ENCODE data around the gene DNAI4. TPM values are rescaled to one million over a fixed set of nuclear protein-coding genes. Genes with fewer than 3 reads are reported as not detected.
A peak's percentile ranks its signal among the peaks of the same experiment; 100 is the strongest.

Gene DNAI4
- total RNA-seq, 2 donors from 2014 or later: 4.6 to 6.7 TPM

DNA sequence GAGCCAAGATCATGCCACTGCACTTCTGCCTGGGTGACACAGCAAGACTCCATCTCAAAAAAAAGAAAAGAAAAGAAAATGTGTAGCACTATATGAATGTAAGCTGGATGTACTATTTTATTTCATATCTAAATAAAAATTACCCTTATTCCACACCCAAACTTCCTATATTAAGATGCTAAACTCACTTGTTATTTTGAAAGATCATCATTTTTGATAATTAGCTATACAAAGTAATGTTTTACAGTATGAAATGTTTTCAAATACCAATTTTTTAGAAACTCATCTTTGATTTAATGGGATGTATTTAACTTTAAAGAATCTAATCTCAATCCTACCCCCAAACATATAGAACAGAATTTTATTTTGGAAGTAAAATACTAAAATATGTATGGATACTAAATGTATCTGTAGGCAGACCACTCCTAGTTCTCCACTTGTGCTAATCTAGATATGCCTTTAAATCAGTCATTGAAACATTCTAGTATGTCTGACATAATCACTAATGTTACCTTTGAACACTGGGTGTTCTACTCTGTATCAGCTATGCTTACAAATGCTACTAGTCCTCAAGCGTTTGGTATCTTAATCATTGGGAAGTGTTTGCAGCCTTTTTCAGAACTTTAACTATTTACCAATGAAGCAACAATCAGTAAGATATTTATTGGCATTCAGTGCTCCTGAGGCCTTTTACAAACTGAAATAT is 13.0 kb upstream of the DNAI4 start:
- Mint-ChIP-seq H3K27ac (no peak overlapping the region), H3K4me1 (peaks cover 3% of the 10 kb centered on the region), H3K9me3 (no peaks in the 10 kb centered on the region), H3K27me3 (ENCODE audit: insufficient read depth) (no peaks in the 10 kb centered on the region), H3K36me3 (ENCODE audit: low read depth) (peaks cover 5% of the 10 kb centered on the region), H3K4me3 (no peak overlapping the region)
- Histone ChIP-seq H3K36me3 (ENCODE audit: control insufficient read depth, insufficient read depth, low read length) (peaks cover 19% of the 10 kb centered on the region), H3K4me3 (ENCODE audit: low read length) (no peak overlapping the region), H3K9me3 (ENCODE audit: control insufficient read depth, low read length) (no peaks in the 10 kb centered on the region), H3K27me3 (ENCODE audit: control insufficient read depth, insufficient read depth, low read length, poor library complexity, severe bottlenecking) (no peaks in the 10 kb centered on the region), H3K4me1 (ENCODE audit: control insufficient read depth, insufficient read depth, low read length) (no peaks in the 10 kb centered on the region), H3K9ac (ENCODE audit: extremely low read depth, low read length, poor library complexity, severe bottlenecking) (no peak overlapping the region), H3K27ac (ENCODE audit: low read depth, low read length) (no peak overlapping the region)
- TF ChIP-seq, protein P1, sequence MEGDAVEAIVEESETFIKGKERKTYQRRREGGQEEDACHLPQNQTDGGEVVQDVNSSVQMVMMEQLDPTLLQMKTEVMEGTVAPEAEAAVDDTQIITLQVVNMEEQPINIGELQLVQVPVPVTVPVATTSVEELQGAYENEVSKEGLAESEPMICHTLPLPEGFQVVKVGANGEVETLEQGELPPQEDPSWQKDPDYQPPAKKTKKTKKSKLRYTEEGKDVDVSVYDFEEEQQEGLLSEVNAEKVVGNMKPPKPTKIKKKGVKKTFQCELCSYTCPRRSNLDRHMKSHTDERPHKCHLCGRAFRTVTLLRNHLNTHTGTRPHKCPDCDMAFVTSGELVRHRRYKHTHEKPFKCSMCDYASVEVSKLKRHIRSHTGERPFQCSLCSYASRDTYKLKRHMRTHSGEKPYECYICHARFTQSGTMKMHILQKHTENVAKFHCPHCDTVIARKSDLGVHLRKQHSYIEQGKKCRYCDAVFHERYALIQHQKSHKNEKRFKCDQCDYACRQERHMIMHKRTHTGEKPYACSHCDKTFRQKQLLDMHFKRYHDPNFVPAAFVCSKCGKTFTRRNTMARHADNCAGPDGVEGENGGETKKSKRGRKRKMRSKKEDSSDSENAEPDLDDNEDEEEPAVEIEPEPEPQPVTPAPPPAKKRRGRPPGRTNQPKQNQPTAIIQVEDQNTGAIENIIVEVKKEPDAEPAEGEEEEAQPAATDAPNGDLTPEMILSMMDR (conservative IDR thresholded peaks at IDR 0.05): no peak
- 0% methylated on average over 1 of the region's 1 CpG for WGBS, 2 experiments (ENCODE audit: insufficient coverage in 1 of 2, insufficient read length in 1 of 2)
- no peak for DNase-seq

DNA sequence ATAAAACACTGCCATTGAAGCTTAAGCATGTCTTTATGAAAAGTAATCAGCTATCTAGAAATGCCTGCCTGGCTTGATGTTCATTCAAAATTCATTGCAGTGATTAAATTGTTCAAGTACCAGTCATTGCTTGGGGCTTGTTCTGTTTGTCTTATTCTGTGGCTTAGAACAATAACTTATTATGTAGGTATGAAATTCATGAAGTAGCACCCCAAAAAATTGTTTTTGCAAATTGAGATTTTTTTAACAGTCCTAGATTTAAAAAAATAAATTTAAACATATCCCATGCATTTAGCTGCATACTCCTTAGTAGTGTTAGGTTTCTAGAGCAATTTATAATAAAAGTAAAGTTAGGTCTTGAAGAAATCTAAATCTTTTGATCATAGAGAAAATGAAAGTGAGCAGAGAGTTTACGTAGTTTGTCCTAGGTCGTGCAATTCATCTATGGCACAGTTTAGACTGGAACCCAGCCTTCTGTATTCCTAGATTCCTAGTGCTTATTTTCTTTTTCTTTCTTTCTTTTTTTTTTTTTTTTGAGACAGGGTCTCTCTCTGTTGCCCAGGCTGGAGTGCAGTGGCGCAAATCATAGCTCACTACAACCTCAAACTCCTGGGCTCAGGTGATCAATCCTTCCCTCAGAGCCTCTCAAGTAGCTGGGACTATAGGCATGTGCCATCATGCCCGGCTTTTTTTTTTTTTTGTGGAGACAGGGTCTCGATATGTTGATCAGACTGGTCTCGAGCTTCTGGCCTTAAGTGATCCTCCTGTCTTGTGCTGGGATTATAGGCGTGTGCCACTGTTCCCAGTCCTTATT is 9.4 kb upstream of the DNAI4 start:
- TF ChIP-seq, protein P1 (conservative IDR thresholded peaks at IDR 0.05): no peak
- no peak overlapping the region for H3K27ac ChIP-seq (ENCODE audit: low read depth, low read length)
- no peaks in the 10 kb centered on the region for H3K36me3 ChIP-seq (ENCODE audit: control insufficient read depth, insufficient read depth, low read length)
- H3K27me3 Mint-ChIP-seq (ENCODE audit: insufficient read depth): no peaks in the 10 kb centered on the region
- H3K9ac ChIP-seq (ENCODE audit: extremely low read depth, low read length, poor library complexity, severe bottlenecking): no peak overlapping the region
- peaks cover 2% of the 10 kb centered on the region for H3K36me3 Mint-ChIP-seq (ENCODE audit: low read depth)
- no peak for DNase-seq
- no peaks in the 10 kb centered on the region for H3K4me1 ChIP-seq (ENCODE audit: control insufficient read depth, insufficient read depth, low read length)
- H3K4me1 Mint-ChIP-seq: peaks cover 20% of the 10 kb centered on the region
- no peaks in the 10 kb centered on the region for H3K9me3 ChIP-seq (ENCODE audit: control insufficient read depth, low read length)
- H3K27ac Mint-ChIP-seq: no peak overlapping the region
- H3K27me3 ChIP-seq (ENCODE audit: control insufficient read depth, insufficient read depth, low read length, poor library complexity, severe bottlenecking): no peaks in the 10 kb centered on the region
- no peak overlapping the region for H3K4me3 Mint-ChIP-seq
- H3K9me3 Mint-ChIP-seq: no peaks in the 10 kb centered on the region
- H3K4me3 ChIP-seq (ENCODE audit: low read length): no peak overlapping the region
- WGBS, 2 experiments (ENCODE audit: insufficient coverage in 1 of 2, insufficient read length in 1 of 2): 92 to 94% methylated on average over 3 to 7 of the region's 7 CpGs

DNA sequence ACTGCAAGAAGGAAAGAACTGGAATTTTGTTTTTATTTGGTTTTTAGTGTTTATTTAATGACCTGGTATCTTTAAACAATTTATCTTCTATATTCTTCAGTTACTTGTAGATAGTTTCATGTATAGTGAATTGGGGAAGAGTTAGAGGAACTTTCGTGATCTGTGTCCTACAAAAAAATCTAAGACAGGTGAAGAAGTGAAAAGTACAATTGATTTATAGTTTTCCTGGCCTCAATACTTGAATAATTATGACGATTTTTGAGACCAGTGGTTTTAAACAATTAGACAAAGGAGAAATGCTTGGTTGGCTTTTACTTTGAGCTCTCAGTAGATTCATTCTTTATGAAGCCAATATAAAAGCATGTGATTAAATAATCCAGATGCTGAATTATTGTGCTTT is 7.6 kb upstream of the DNAI4 start:
- Mint-ChIP-seq H3K27me3 (ENCODE audit: insufficient read depth) (no peaks in the 10 kb centered on the region), H3K4me1 (peaks cover 20% of the 10 kb centered on the region), H3K9me3 (no peaks in the 10 kb centered on the region), H3K27ac (peak overlapping the region; percentile 50), H3K4me3 (peak overlapping the region; percentile 88), H3K36me3 (ENCODE audit: low read depth) (peaks cover 2% of the 10 kb centered on the region)
- DNase-seq: no peak
- Histone ChIP-seq H3K9ac (ENCODE audit: extremely low read depth, low read length, poor library complexity, severe bottlenecking) (no peak overlapping the region), H3K4me1 (ENCODE audit: control insufficient read depth, insufficient read depth, low read length) (no peaks in the 10 kb centered on the region), H3K27me3 (ENCODE audit: control insufficient read depth, insufficient read depth, low read length, poor library complexity, severe bottlenecking) (no peaks in the 10 kb centered on the region), H3K9me3 (ENCODE audit: control insufficient read depth, low read length) (no peaks in the 10 kb centered on the region), H3K27ac (ENCODE audit: low read depth, low read length) (no peak overlapping the region), H3K4me3 (ENCODE audit: low read length) (peak overlapping the region; percentile 93), H3K36me3 (ENCODE audit: control insufficient read depth, insufficient read depth, low read length) (no peaks in the 10 kb centered on the region)
- TF ChIP-seq, protein P1 (conservative IDR thresholded peaks at IDR 0.05): no peak
- 71 to 76% methylated on average over 2 of the region's 2 CpGs for whole genome bisulfite sequencing, 2 experiments (ENCODE audit: insufficient coverage in 1 of 2, insufficient read length in 1 of 2)
